SK-N-SH treated with all-trans-retinoic acid at 6 μM for 48 hours (cell line): ENCODE measurements around the gene ARHGAP10.

ENCODE experiments used
- ATAC-seq: fragments of 200-7000 bp; cut with Tn5 transposase; 3 replicates; pipeline ENCODE4 v1.9.1; 2020; ENCODE audit warnings: mild to moderate bottlenecking, moderate library complexity
- ARNTL ChIP-seq: fragments of 450-650 bp; formaldehyde crosslinking; IDR thresholded peaks from 2 replicates; pipeline ENCODE4 v1.5.0; 2020; ENCODE audit warnings: low read depth, mild to moderate bottlenecking, moderate library complexity, borderline replicate concordance
- CREB5 ChIP-seq: fragments of 250-450 bp; sonication (Bioruptor Pico); IDR thresholded peaks from 2 replicates; pipeline ENCODE4 v1.5.1; 2020; ENCODE audit warnings: low read depth, mild to moderate bottlenecking, moderate library complexity
- CSDC2 ChIP-seq: fragments of 250-450 bp; sonication (Bioruptor Pico); IDR thresholded peaks from 2 replicates; pipeline ENCODE4 v1.5.0; 2020; ENCODE audit warnings: mild to moderate bottlenecking, moderate library complexity
- CSRNP3 ChIP-seq: fragments of 250-450 bp; sonication (Bioruptor Pico); IDR thresholded peaks from 2 replicates; pipeline ENCODE4 v1.5.1; 2021; ENCODE audit warnings: mild to moderate bottlenecking, moderate library complexity
- GLIS3 ChIP-seq: fragments of 250-450 bp; sonication (Bioruptor Pico); IDR thresholded peaks from 2 replicates; pipeline ENCODE4 v1.5.0; 2020; ENCODE audit warnings: mild to moderate bottlenecking, moderate library complexity
- ISL1 ChIP-seq: fragments of 250-450 bp; sonication (Bioruptor Pico); IDR thresholded peaks from 2 replicates; pipeline ENCODE4 v2.1.2; 2022; ENCODE audit warnings: mild to moderate bottlenecking, moderate library complexity
- OSR1 ChIP-seq: fragments of 250-450 bp; sonication (Bioruptor Pico); IDR thresholded peaks from 2 replicates; pipeline ENCODE4 v1.8.0; 2022; ENCODE audit warnings: moderate library complexity, mild to moderate bottlenecking, inconsistent platforms
- ZNF70 ChIP-seq: fragments of 450-650 bp; formaldehyde crosslinking; IDR thresholded peaks from 2 replicates; pipeline ENCODE4 v1.5.0; 2020; ENCODE audit warnings: mild to moderate bottlenecking, moderate library complexity

The ARHGAP10 gene

GRCh38 chr4:148120216-148120615, 388.3 kb downstream of the ARHGAP10 start:
- no peak for ATAC-seq
- TF ChIP-seq CSDC2 (CRISPR knock-in tag) (no peak), GLIS3 (no peak), OSR1 (no peak), ARNTL (CRISPR knock-in tag) (no peak), CSRNP3 (no peak), ISL1 (CRISPR knock-in tag) (no peak), CREB5 (CRISPR knock-in tag) (no peak), ZNF70 (CRISPR knock-in tag) (no peak)
